Uterus (tissue), 2 donors: ENCODE results near the gene SMARCAL1.

Experiments used
- POLR2A ChIP-seq, 2 donors: fragments of 450-650 bp; IDR thresholded peaks; one replicate each; pipeline ENCODE4 v1.6.1; 2016; ENCODE audit warnings: antibody characterized with exemption in 2 of 2, mild to moderate bottlenecking in 1 of 2, moderate library complexity in 1 of 2
- TF ChIP-seq, protein P1 (sequence below), 4 experiments: fragments of 200-600 bp in 2 of 4; fragments of 450-650 bp in 2 of 4; sonication (generic) in 2 of 4; IDR thresholded peaks; one replicate each; pipeline ENCODE4 v1.5.1; 2016 to 2019; ENCODE audit warnings: antibody characterized with exemption in 4 of 4, mild to moderate bottlenecking in 2 of 4, moderate library complexity in 1 of 4

DNA sequence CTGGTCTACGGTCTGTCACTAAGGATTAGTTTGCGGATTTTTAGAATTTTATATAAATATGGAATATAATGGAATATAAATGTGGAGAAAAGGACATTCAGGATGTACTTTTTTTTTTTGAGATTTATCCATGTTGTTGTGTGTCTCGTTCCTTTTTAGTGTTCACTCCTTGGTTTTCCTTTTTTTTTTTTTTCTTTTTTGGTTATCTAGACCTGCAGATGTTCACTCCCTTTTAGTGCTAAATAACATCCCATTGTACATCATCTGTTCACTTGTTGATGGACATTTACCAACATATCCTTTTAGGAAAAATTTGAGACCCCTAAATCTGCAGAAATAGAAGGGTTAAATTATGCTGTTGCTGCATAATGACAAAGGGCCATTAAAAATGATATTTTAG is 60.9 kb downstream of the SMARCAL1 start:
- TF ChIP-seq, protein P1, sequence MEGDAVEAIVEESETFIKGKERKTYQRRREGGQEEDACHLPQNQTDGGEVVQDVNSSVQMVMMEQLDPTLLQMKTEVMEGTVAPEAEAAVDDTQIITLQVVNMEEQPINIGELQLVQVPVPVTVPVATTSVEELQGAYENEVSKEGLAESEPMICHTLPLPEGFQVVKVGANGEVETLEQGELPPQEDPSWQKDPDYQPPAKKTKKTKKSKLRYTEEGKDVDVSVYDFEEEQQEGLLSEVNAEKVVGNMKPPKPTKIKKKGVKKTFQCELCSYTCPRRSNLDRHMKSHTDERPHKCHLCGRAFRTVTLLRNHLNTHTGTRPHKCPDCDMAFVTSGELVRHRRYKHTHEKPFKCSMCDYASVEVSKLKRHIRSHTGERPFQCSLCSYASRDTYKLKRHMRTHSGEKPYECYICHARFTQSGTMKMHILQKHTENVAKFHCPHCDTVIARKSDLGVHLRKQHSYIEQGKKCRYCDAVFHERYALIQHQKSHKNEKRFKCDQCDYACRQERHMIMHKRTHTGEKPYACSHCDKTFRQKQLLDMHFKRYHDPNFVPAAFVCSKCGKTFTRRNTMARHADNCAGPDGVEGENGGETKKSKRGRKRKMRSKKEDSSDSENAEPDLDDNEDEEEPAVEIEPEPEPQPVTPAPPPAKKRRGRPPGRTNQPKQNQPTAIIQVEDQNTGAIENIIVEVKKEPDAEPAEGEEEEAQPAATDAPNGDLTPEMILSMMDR (IDR thresholded peaks at IDR 0.05), result no peak
- no peak for TF ChIP-seq POLR2A (IDR thresholded peaks at IDR 0.05)
